IMR-90 (cell line): ENCODE results near the gene CXCR6. TPM values are rescaled to one million over a fixed set of nuclear protein-coding genes. Genes with fewer than 3 reads are reported as not detected.

Experiments used
- ATAC-seq: fragments of 200-7000 bp; cut with Tn5 transposase; 2 replicates; pipeline ENCODE4 v1.9.1; 2020; ENCODE audit warnings: low read depth, mild to moderate bottlenecking, moderate library complexity
- BruUV-seq: library from RNA; stranded (reverse); fragments of 400-500 nt; replicated peaks from 2 replicates; lab custom pipeline; 2021; lab: Mats Ljungman, UMichigan
- CTCF ChIA-PET: fragments of 300-600 bp; formaldehyde crosslinking; extraction: SDS; loops from one replicate; lab custom pipeline; 2021; ENCODE audit warnings: antibody characterized with exemption; lab: Yijun Ruan, JAX
- POLR2A ChIA-PET: fragments of 300-600 bp; sonication (Branson Sonifier 250); formaldehyde crosslinking; loops from one replicate; lab custom pipeline; 2022; ENCODE audit warnings: antibody characterized with exemption; ENCODE audit not compliant: unreplicated experiment; lab: Charles Lee
- DNase-seq: peaks from one replicate; pipeline ENCODE4 v3.0.0; 2013
- H2AFZ ChIP-seq: replicated peaks from 2 replicates; pipeline ENCODE3; 2013; ENCODE audit warnings: low read length, mild to moderate bottlenecking; ENCODE audit not compliant: poor library complexity
- H2AK5ac ChIP-seq: 2 replicates; pipeline ENCODE4 v1.6.1; 2013; ENCODE audit warnings: low read depth, low read length, inconsistent platforms
- H2AK9ac ChIP-seq: replicated peaks from 2 replicates; pipeline ENCODE3; 2013; ENCODE audit warnings: mild to moderate bottlenecking, low read depth, low read length, moderate library complexity; ENCODE audit not compliant: poor library complexity
- H2BK120ac ChIP-seq: 2 replicates; pipeline ENCODE4 v1.6.1; 2013; ENCODE audit warnings: low read depth, low read length, inconsistent platforms
- H2BK15ac ChIP-seq: 3 replicates; pipeline ENCODE4 v1.6.1; 2013; ENCODE audit warnings: low read depth, low read length, inconsistent platforms
- H2BK20ac ChIP-seq: 2 replicates; pipeline ENCODE4 v1.6.1; 2013; ENCODE audit warnings: low read depth, mild to moderate bottlenecking, inconsistent platforms, low read length, moderate library complexity
- H2BK5ac ChIP-seq: 2 replicates; pipeline ENCODE4 v1.6.1; 2013; ENCODE audit warnings: mild to moderate bottlenecking, low read depth, low read length, inconsistent platforms; ENCODE audit not compliant: poor library complexity, severe bottlenecking
- H3K14ac ChIP-seq: replicated peaks from 2 replicates; pipeline ENCODE4 v1.6.1; 2013; ENCODE audit warnings: low read depth, low read length, inconsistent platforms
- H3K18ac ChIP-seq: 2 replicates; pipeline ENCODE4 v1.6.1; 2013; ENCODE audit warnings: low read depth, low read length, control low read depth
- H3K23ac ChIP-seq: 2 replicates; pipeline ENCODE4 v1.6.1; 2013; ENCODE audit warnings: low read depth, low read length, inconsistent platforms
- H3K27ac ChIP-seq: 2 replicates; pipeline ENCODE4 v1.5.1; 2013; ENCODE audit warnings: mild to moderate bottlenecking, control low read depth, low read length; ENCODE audit not compliant: insufficient read depth
- H3K27me3 ChIP-seq: 2 replicates; pipeline ENCODE4 v1.6.1; 2013; ENCODE audit warnings: low read length; ENCODE audit not compliant: control insufficient read depth, insufficient read depth
- H3K36me3 ChIP-seq: 2 replicates; pipeline ENCODE4 v1.6.1; 2013; ENCODE audit warnings: low read length, mixed read lengths; ENCODE audit not compliant: control insufficient read depth, insufficient read depth
- H3K4ac ChIP-seq: 2 replicates; pipeline ENCODE4 v1.6.1; 2013; ENCODE audit warnings: low read depth, low read length, inconsistent platforms
- H3K4me1 ChIP-seq: 2 replicates; pipeline ENCODE4 v1.6.1; 2013; ENCODE audit warnings: low read length, mixed read lengths; ENCODE audit not compliant: control insufficient read depth, insufficient read depth
- H3K4me2 ChIP-seq: 2 replicates; pipeline ENCODE4 v1.6.1; 2013; ENCODE audit warnings: low read depth, mild to moderate bottlenecking, control low read depth, low read length, moderate library complexity
- H3K4me3 ChIP-seq: 2 replicates; pipeline ENCODE4 v1.5.1; 2013; ENCODE audit warnings: low read depth, mild to moderate bottlenecking, control low read depth, low read length, moderate library complexity; ENCODE audit not compliant: insufficient read depth
- H3K56ac ChIP-seq: 2 replicates; pipeline ENCODE4 v1.6.1; 2013; ENCODE audit warnings: low read length, inconsistent platforms; ENCODE audit not compliant: insufficient read depth; ENCODE audit errors: extremely low read depth
- H3K79me1 ChIP-seq, 2 experiments: 2 replicates each; pipeline ENCODE4 v1.6.1; 2013; ENCODE audit warnings: low read length in 2 of 2, inconsistent platforms in 1 of 2, low read depth in 1 of 2
- H3K9ac ChIP-seq: 2 replicates; pipeline ENCODE4 v1.6.1; 2013; ENCODE audit warnings: low read depth, low read length, control low read depth
- H3K9me1 ChIP-seq: 2 replicates; pipeline ENCODE4 v1.6.1; 2013; ENCODE audit warnings: low read length, inconsistent platforms; ENCODE audit not compliant: insufficient read depth
- H3K9me3 ChIP-seq: 2 replicates; pipeline ENCODE4 v1.6.1; 2013; ENCODE audit warnings: low read length; ENCODE audit not compliant: control insufficient read depth, insufficient read depth
- H4K20me1 ChIP-seq: 2 replicates; pipeline ENCODE4 v1.6.1; 2013; ENCODE audit warnings: low read length, inconsistent platforms; ENCODE audit not compliant: insufficient read depth
- H4K5ac ChIP-seq: 2 replicates; pipeline ENCODE4 v1.6.1; 2013; ENCODE audit warnings: mild to moderate bottlenecking, low read depth, low read length, control low read depth
- H4K8ac ChIP-seq, 2 experiments: 2 replicates each; pipeline ENCODE4 v1.6.1; 2013; ENCODE audit warnings: low read depth in 2 of 2, low read length in 2 of 2, control low read depth in 1 of 2, inconsistent platforms in 1 of 2
- H4K91ac ChIP-seq: 2 replicates; pipeline ENCODE4 v1.6.1; 2013; ENCODE audit warnings: low read depth, low read length, inconsistent platforms; ENCODE audit not compliant: insufficient read depth
- BHLHE40 ChIP-seq: fragments of 150-350 bp; IDR thresholded peaks from 2 replicates; pipeline ENCODE4 v1.6.1; 2016; ENCODE audit warnings: mild to moderate bottlenecking, low read depth, low read length
- CEBPB ChIP-seq: IDR thresholded peaks from 2 replicates; pipeline ENCODE4 v1.6.1; 2012; ENCODE audit warnings: low read depth, low read length, improper control_type of control experiment
- CHD1 ChIP-seq: IDR thresholded peaks from 2 replicates; pipeline ENCODE4 v1.6.1; 2012; ENCODE audit warnings: low read depth, low read length, improper control_type of control experiment
- ELK1 ChIP-seq: fragments of 150-350 bp; IDR thresholded peaks from 2 replicates; pipeline ENCODE4 v1.6.1; 2016; ENCODE audit warnings: low read depth, mild to moderate bottlenecking, low read length, moderate library complexity, borderline replicate concordance
- FOS ChIP-seq: fragments of 150-350 bp; IDR thresholded peaks from 2 replicates; pipeline ENCODE4 v1.6.1; 2016; ENCODE audit warnings: low read depth, low read length
- MAFK ChIP-seq: IDR thresholded peaks from 2 replicates; pipeline ENCODE4 v1.6.1; 2012; ENCODE audit warnings: low read depth, low read length, improper control_type of control experiment
- MXI1 ChIP-seq: IDR thresholded peaks from 2 replicates; pipeline ENCODE4 v1.6.1; 2012; ENCODE audit warnings: low read depth, mild to moderate bottlenecking, low read length, moderate library complexity, borderline replicate concordance
- RAD21 ChIP-seq: IDR thresholded peaks from 2 replicates; pipeline ENCODE4 v1.6.1; 2012; ENCODE audit warnings: low read length, improper control_type of control experiment
- RCOR1 ChIP-seq: IDR thresholded peaks from 2 replicates; pipeline ENCODE4 v1.6.1; 2012; ENCODE audit warnings: mild to moderate bottlenecking, low read length, improper control_type of control experiment; ENCODE audit not compliant: insufficient replicate concordance
- RFX5 ChIP-seq: IDR thresholded peaks from 2 replicates; pipeline ENCODE4 v1.8.0; 2012; ENCODE audit warnings: low read depth, mild to moderate bottlenecking, low read length, moderate library complexity
- SMC3 ChIP-seq: fragments of 150-350 bp; IDR thresholded peaks from 2 replicates; pipeline ENCODE4 v1.6.1; 2016; ENCODE audit warnings: low read depth, mild to moderate bottlenecking, antibody characterized with exemption, low read length, moderate library complexity
- WGBS, 2 experiments: methylation state at CpG; one replicate each; pipeline versions ENCODE4 v1.1.5 to v1.1.7; 2013; ENCODE audit warnings: missing lambda C conversion rate in 2 of 2; ENCODE audit not compliant: insufficient read length in 1 of 2; ENCODE audit errors: extremely low coverage in 2 of 2; 5-methylcytosine and 5-hydroxymethylcytosine counted together
- dilution Hi-C: fragments of 300-500 bp; cut with HindIII; formaldehyde crosslinking; loops from one replicate; pipeline ENCODE4 v1.14.3; 2018; ENCODE audit warnings: low sequenced_read_pairs; ENCODE audit not compliant: unreplicated experiment
- in situ Hi-C: fragments of 300-500 bp; cut with MboI; formaldehyde crosslinking; loops from 3 replicates; pipeline ENCODE4 v1.14.3; 2019; ENCODE audit warnings: low sequenced_read_pairs, inconsistent platforms, mixed read lengths
- intact Hi-C: fragments of 100-400 bp; cut with micrococcal nuclease; formaldehyde crosslinking; loops from 2 replicates; pipeline ENCODE4 v1.10.0; 2022
- polyA plus RNA-seq, 3 experiments: library from polyadenylated mRNA; depleted of rRNA; stranded (reverse); fragments of >200 nt; gene quantifications; 2 replicates each; pipeline ENCODE4 v1.2.3, GENCODE V29; 2012; ENCODE audit warnings: low replicate concordance in 1 of 3
- total RNA-seq: library from RNA; depleted of rRNA; stranded (reverse); fragments of >200 nt; gene quantifications from 2 replicates; pipeline ENCODE4 v1.2.3, GENCODE V29; 2012

The CXCR6 gene
- total and polyA plus RNA-seq, 2 of the 4 experiments (the other 2 are of a cell fraction): not detected

- dilution Hi-C loops: no loop called here
- Histone ChIP-seq H3K23ac (peak overlapping the region; percentile 25; the same call in 1 of the 2 replicates), H3K27me3 (no peaks in the 10 kb centered on the region), H4K20me1 (peaks cover 11% of the 10 kb centered on the region), H2BK5ac (peak overlapping the region; percentile 92), H4K91ac (peak overlapping the region; percentile 93), H3K4me3 (no peak overlapping the region), H4K8ac (peak overlapping the region in 1 of 2 experiments; percentile 13; a peak in 1 of 4 replicates), H3K79me1 (peaks cover 29 to 86% of the 10 kb centered on the region in 2 experiments), H3K56ac (no peak overlapping the region), H3K27ac (peak overlapping the region; percentile 69; the same call in 1 of the 2 replicates), H2AFZ (no peak overlapping the region), H3K14ac (peak overlapping the region; percentile 77), H2BK20ac (peak overlapping the region; percentile 88), H2AK9ac (peak overlapping the region; percentile 68), H2AK5ac (peak overlapping the region; percentile 86; the same call in 1 of the 2 replicates), H4K5ac (peak overlapping the region; percentile 66), H3K9me3 (no peaks in the 10 kb centered on the region), H3K18ac (peak overlapping the region; percentile 86), H2BK120ac (peak overlapping the region; percentile 88), H3K9ac (no peak overlapping the region), H2BK15ac (peak overlapping the region; percentile 48; the same call in 1 of the 3 replicates), H3K4ac (peak overlapping the region; percentile 97), H3K4me2 (peak overlapping the region; percentile 43), H3K36me3 (peaks cover 1% of the 10 kb centered on the region; the same call in 1 of the 2 replicates), H3K9me1 (peaks cover 64% of the 10 kb centered on the region), H3K4me1 (peaks cover 54% of the 10 kb centered on the region)
- in situ Hi-C loops: no loop called here
- peak; percentile 34 for ATAC-seq
- peak; percentile 91 for TF ChIP-seq FOS
- no peak for TF ChIP-seq RFX5
- TF ChIP-seq RCOR1: no peak
- no peak for TF ChIP-seq ELK1
- peak; percentile 16; the same call in 1 of the 2 replicates for TF ChIP-seq RAD21
- no peak for TF ChIP-seq CEBPB
- no peak for TF ChIP-seq SMC3
- no peak; the same call in 1 of the 2 replicates for TF ChIP-seq BHLHE40
- TF ChIP-seq CHD1: no peak
- TF ChIP-seq MXI1: no peak
- TF ChIP-seq MAFK: peak; percentile 50; the same call in 1 of the 2 replicates
- WGBS, 2 experiments: no CpG with 5 or more reads among the region's 2 CpGs
- ChIA-PET CTCF (interaction anchor here (0.9 to 1.0 kb wide), 2 partner anchors 45 to 88 kb away, joined by 3 to 4 read pairs; partner anchors contain the start of gene CXCR6), POLR2A (no interaction called here)
- no TSS peak for BruUV-seq
- DNase-seq: peak; percentile 91
- intact Hi-C loops: no loop called here
These were observed 45.5 kb downstream of the CXCR6 start for GRCh38 chr3:45988804-45989203.
